WTC11 (cell line): ENCODE data around the gene BTBD9.

Source experiments
- ELF4 ChIP-seq: sonication (generic); formaldehyde crosslinking; IDR thresholded peaks from 2 replicates; pipeline ENCODE4 v1.8.1; 2022; ENCODE audit warnings: low read depth, mild to moderate bottlenecking, moderate library complexity, missing genetic modification reagents
- GABPB1 ChIP-seq: sonication (generic); formaldehyde crosslinking; IDR thresholded peaks from 2 replicates; pipeline ENCODE4 v1.8.1; 2023; ENCODE audit warnings: mild to moderate bottlenecking, missing genetic modification reagents
- TEAD4 ChIP-seq: sonication (generic); formaldehyde crosslinking; IDR thresholded peaks from 2 replicates; pipeline ENCODE4 v1.8.0; 2022; ENCODE audit warnings: mild to moderate bottlenecking, missing genetic modification reagents
- ZBTB21 ChIP-seq: sonication (generic); formaldehyde crosslinking; IDR thresholded peaks from 2 replicates; pipeline ENCODE4 v1.8.1; 2023; ENCODE audit warnings: mild to moderate bottlenecking, missing genetic modification reagents, borderline replicate concordance
- ZBTB43 ChIP-seq: sonication (generic); formaldehyde crosslinking; IDR thresholded peaks from 2 replicates; pipeline ENCODE4 v1.8.1; 2023; ENCODE audit warnings: mild to moderate bottlenecking, missing genetic modification reagents
- TF ChIP-seq, protein P1 (sequence below): fragments of 200-600 bp; IDR thresholded peaks from 2 replicates; pipeline ENCODE4 v1.8.0; 2022; ENCODE audit warnings: antibody characterized with exemption
- TF ChIP-seq, protein P2 (sequence below): sonication (generic); formaldehyde crosslinking; IDR thresholded peaks from 2 replicates; pipeline ENCODE4 v1.8.0; 2022; ENCODE audit warnings: mild to moderate bottlenecking, missing genetic modification reagents
- TF ChIP-seq, protein P3 (sequence below): sonication (generic); formaldehyde crosslinking; IDR thresholded peaks from 2 replicates; pipeline ENCODE4 v1.8.1; 2023; ENCODE audit warnings: mild to moderate bottlenecking, missing genetic modification reagents, borderline replicate concordance

GRCh38 chr6:38152620-38153019, 487.1 kb downstream of the BTBD9 start:
- TF ChIP-seq ELF4 (CRISPR knock-in tag), result no peak
- TF ChIP-seq, protein P1, sequence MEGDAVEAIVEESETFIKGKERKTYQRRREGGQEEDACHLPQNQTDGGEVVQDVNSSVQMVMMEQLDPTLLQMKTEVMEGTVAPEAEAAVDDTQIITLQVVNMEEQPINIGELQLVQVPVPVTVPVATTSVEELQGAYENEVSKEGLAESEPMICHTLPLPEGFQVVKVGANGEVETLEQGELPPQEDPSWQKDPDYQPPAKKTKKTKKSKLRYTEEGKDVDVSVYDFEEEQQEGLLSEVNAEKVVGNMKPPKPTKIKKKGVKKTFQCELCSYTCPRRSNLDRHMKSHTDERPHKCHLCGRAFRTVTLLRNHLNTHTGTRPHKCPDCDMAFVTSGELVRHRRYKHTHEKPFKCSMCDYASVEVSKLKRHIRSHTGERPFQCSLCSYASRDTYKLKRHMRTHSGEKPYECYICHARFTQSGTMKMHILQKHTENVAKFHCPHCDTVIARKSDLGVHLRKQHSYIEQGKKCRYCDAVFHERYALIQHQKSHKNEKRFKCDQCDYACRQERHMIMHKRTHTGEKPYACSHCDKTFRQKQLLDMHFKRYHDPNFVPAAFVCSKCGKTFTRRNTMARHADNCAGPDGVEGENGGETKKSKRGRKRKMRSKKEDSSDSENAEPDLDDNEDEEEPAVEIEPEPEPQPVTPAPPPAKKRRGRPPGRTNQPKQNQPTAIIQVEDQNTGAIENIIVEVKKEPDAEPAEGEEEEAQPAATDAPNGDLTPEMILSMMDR, result no peak
- TF ChIP-seq GABPB1 (CRISPR knock-in tag), result no peak
- TF ChIP-seq, protein P2, sequence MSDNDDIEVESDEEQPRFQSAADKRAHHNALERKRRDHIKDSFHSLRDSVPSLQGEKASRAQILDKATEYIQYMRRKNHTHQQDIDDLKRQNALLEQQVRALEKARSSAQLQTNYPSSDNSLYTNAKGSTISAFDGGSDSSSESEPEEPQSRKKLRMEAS (CRISPR knock-in tag), result no peak
- no peak for TF ChIP-seq ZBTB43 (CRISPR knock-in tag)
- no peak for TF ChIP-seq TEAD4
- TF ChIP-seq, protein P3, sequence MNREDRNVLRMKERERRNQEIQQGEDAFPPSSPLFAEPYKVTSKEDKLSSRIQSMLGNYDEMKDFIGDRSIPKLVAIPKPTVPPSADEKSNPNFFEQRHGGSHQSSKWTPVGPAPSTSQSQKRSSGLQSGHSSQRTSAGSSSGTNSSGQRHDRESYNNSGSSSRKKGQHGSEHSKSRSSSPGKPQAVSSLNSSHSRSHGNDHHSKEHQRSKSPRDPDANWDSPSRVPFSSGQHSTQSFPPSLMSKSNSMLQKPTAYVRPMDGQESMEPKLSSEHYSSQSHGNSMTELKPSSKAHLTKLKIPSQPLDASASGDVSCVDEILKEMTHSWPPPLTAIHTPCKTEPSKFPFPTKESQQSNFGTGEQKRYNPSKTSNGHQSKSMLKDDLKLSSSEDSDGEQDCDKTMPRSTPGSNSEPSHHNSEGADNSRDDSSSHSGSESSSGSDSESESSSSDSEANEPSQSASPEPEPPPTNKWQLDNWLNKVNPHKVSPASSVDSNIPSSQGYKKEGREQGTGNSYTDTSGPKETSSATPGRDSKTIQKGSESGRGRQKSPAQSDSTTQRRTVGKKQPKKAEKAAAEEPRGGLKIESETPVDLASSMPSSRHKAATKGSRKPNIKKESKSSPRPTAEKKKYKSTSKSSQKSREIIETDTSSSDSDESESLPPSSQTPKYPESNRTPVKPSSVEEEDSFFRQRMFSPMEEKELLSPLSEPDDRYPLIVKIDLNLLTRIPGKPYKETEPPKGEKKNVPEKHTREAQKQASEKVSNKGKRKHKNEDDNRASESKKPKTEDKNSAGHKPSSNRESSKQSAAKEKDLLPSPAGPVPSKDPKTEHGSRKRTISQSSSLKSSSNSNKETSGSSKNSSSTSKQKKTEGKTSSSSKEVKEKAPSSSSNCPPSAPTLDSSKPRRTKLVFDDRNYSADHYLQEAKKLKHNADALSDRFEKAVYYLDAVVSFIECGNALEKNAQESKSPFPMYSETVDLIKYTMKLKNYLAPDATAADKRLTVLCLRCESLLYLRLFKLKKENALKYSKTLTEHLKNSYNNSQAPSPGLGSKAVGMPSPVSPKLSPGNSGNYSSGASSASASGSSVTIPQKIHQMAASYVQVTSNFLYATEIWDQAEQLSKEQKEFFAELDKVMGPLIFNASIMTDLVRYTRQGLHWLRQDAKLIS (CRISPR knock-in tag), result no peak
- TF ChIP-seq ZBTB21 (CRISPR knock-in tag), result no peak
